A549 (cell line): ENCODE measurements around the gene EFNB2. TPM values are rescaled to one million over a fixed set of nuclear protein-coding genes. Genes with fewer than 3 reads are reported as not detected.

Source experiments
- ATAC-seq, 2 experiments: fragments of 200-7000 bp in 1 of 2; fragments of >200 bp in 1 of 2; cut with Nextera tagmentation in 1 of 2; cut with Tn5 transposase in 1 of 2; 3 replicates each; pipeline versions ENCODE4 v1.8.0 to v1.9.1; 2018 to 2020; ENCODE audit warnings: mild to moderate bottlenecking in 1 of 2, moderate library complexity in 1 of 2
- CTCF ChIA-PET: fragments of 300-600 bp; sonication (Branson Sonifier 250); formaldehyde crosslinking; extraction: SDS; loops from one replicate; lab custom pipeline; 2021; ENCODE audit warnings: antibody characterized with exemption, inconsistent platforms; lab: Yijun Ruan, JAX
- POLR2A ChIA-PET: fragments of 350-600 bp; formaldehyde crosslinking; extraction: SDS; loops from one replicate; lab custom pipeline; 2021; ENCODE audit warnings: antibody characterized with exemption, inconsistent platforms; lab: Yijun Ruan, JAX
- DNase-seq, 2 experiments: peaks; one replicate each; pipeline versions ENCODE4 v3.0.0 to v3.0.0-alpha.2; 2011 to 2016; ENCODE audit warnings: low read depth in 1 of 2, low spot score in 1 of 2
- FAIRE-seq: peaks from 2 replicates; lab custom pipeline; 2011; peaks lifted over from hg19 to GRCh38; lab: Jason Lieb, UNC
- H3K27ac ChIP-seq, 2 experiments: fragments of >200 bp; sonication (Bioruptor Twin); formaldehyde crosslinking; 3 replicates each; pipeline ENCODE4 v1.5.1; 2016 to 2017
- H3K4me1 ChIP-seq: fragments of >200 bp; sonication (Bioruptor Twin); formaldehyde crosslinking; 3 replicates; pipeline ENCODE4 v1.6.1; 2016
- H3K4me2 ChIP-seq: fragments of >200 bp; sonication (Bioruptor Twin); formaldehyde crosslinking; 3 replicates; pipeline ENCODE4 v1.6.1; 2016
- H3K4me3 ChIP-seq: fragments of >200 bp; sonication (Bioruptor Twin); formaldehyde crosslinking; 3 replicates; pipeline ENCODE4 v1.5.1; 2016
- H3K9me3 ChIP-seq: fragments of >200 bp; sonication (Bioruptor Twin); formaldehyde crosslinking; 3 replicates; pipeline ENCODE4 v1.6.1; 2016
- ATOH8 ChIP-seq: fragments of 250-450 bp; sonication (Bioruptor Pico); IDR thresholded peaks from 2 replicates; pipeline ENCODE4 v1.5.0; 2020; ENCODE audit warnings: low read depth, mild to moderate bottlenecking, moderate library complexity
- BHLHE40 ChIP-seq: IDR thresholded peaks from 2 replicates; pipeline ENCODE4 v1.6.1; 2012; ENCODE audit warnings: low read depth, low read length, inconsistent platforms
- CBX8 ChIP-seq: fragments of 200-600 bp; sonication (generic); IDR thresholded peaks from 2 replicates; pipeline ENCODE4 v1.6.1; 2016
- FOXS1 ChIP-seq: fragments of 250-450 bp; sonication (Bioruptor Pico); IDR thresholded peaks from 2 replicates; pipeline ENCODE4 v1.5.0; 2020; ENCODE audit warnings: mild to moderate bottlenecking, moderate library complexity
- HDAC2 ChIP-seq: fragments of 200-600 bp; sonication (generic); IDR thresholded peaks from 2 replicates; pipeline ENCODE4 v1.6.1; 2016
- HES2 ChIP-seq: fragments of >200 bp; sonication (Bioruptor Twin); formaldehyde crosslinking; IDR thresholded peaks from 2 replicates; pipeline ENCODE4 v1.6.1; 2016
- HEYL ChIP-seq: fragments of 250-450 bp; sonication (Bioruptor Pico); IDR thresholded peaks from 2 replicates; pipeline ENCODE4 v1.8.0; 2021; ENCODE audit warnings: mild to moderate bottlenecking, moderate library complexity
- HOXB5 ChIP-seq: fragments of 250-450 bp; sonication (Bioruptor Pico); IDR thresholded peaks from 2 replicates; pipeline ENCODE4 v1.5.0; 2020; ENCODE audit warnings: mild to moderate bottlenecking, moderate library complexity
- JUN ChIP-seq, 2 experiments: fragments of >200 bp; sonication (Bioruptor Twin); formaldehyde crosslinking; IDR thresholded peaks; 2 replicates in 1 of 2; 3 replicates in 1 of 2; pipeline ENCODE4 v1.6.1; 2016 to 2017
- MAZ ChIP-seq: fragments of 150-350 bp; IDR thresholded peaks from 2 replicates; pipeline ENCODE4 v1.6.1; 2014; ENCODE audit warnings: antibody characterized with exemption, low read depth, low read length, borderline replicate concordance
- NPAS2 ChIP-seq: fragments of 250-450 bp; sonication (Bioruptor Pico); IDR thresholded peaks from 2 replicates; pipeline ENCODE4 v1.8.0; 2022; ENCODE audit warnings: mild to moderate bottlenecking, moderate library complexity, borderline replicate concordance
- PHF8 ChIP-seq: fragments of 200-600 bp; sonication (generic); IDR thresholded peaks from 2 replicates; pipeline ENCODE4 v1.6.1; 2016; ENCODE audit warnings: low read depth, mild to moderate bottlenecking, antibody characterized with exemption, moderate library complexity, borderline replicate concordance
- POLR2AphosphoS2 ChIP-seq: conservative IDR thresholded peaks from 2 replicates; pipeline ENCODE4 v1.6.1; 2012; ENCODE audit warnings: low read length, improper control_type of control experiment, inconsistent platforms
- RAD21 ChIP-seq, 2 experiments: fragments of >200 bp in 1 of 2; sonication (Bioruptor Twin) in 1 of 2; formaldehyde crosslinking in 1 of 2; IDR thresholded peaks in 1 of 2; conservative IDR thresholded peaks in 1 of 2; 2 replicates in 1 of 2; 3 replicates in 1 of 2; pipeline ENCODE4 v1.6.1; 2012 to 2018; ENCODE audit warnings: inconsistent platforms in 1 of 2
- RARB ChIP-seq: fragments of 250-450 bp; sonication (Bioruptor Pico); IDR thresholded peaks from 2 replicates; pipeline ENCODE4 v1.8.0; 2021; ENCODE audit warnings: mild to moderate bottlenecking, moderate library complexity
- SMC3 ChIP-seq: fragments of >200 bp; sonication (Bioruptor Twin); formaldehyde crosslinking; IDR thresholded peaks from 3 replicates; pipeline ENCODE4 v1.6.1; 2018; ENCODE audit warnings: inconsistent platforms
- TP53 ChIP-seq: fragments of 250-450 bp; sonication (Bioruptor Pico); IDR thresholded peaks from 2 replicates; pipeline ENCODE4 v1.5.0; 2021; ENCODE audit warnings: mild to moderate bottlenecking, moderate library complexity
- USF2 ChIP-seq: fragments of 450-650 bp; IDR thresholded peaks from 2 replicates; pipeline ENCODE4 v1.6.1; 2014; ENCODE audit warnings: antibody characterized with exemption
- ZSCAN20 ChIP-seq: fragments of 250-450 bp; sonication (Bioruptor Pico); IDR thresholded peaks from 2 replicates; pipeline ENCODE4 v1.8.0; 2022; ENCODE audit warnings: mild to moderate bottlenecking, moderate library complexity
- WGBS: methylation state at CpG from one replicate; pipeline ENCODE4 v1.1.6; 2017; ENCODE audit errors: missing lambda C conversion rate; 5-methylcytosine and 5-hydroxymethylcytosine counted together
- polyA plus RNA-seq, 4 experiments: library from polyadenylated mRNA; depleted of rRNA in 3 of 4; stranded (reverse); fragments of >200 nt; fragmentation: RNase III in 1 of 4; extraction: RNeasy Plus Mini Kit Qiagen cat#74134 plus additional on column Dnase treatment in 1 of 4; gene quantifications; 2 replicates in 3 of 4; 3 replicates in 1 of 4; pipeline ENCODE4 v1.2.3, GENCODE V29; 2011 to 2017

The EFNB2 gene
- polyA plus RNA-seq, 2 of the 4 experiments (the other 2 are of a cell fraction): 1.0 to 1.3 TPM

GRCh38 chr13:106569233-106570095 lies 34.0 kb upstream of the EFNB2 start:
- FAIRE-seq: no peak
- CTCF ChIA-PET: interaction anchor here (0.7 kb wide), 1 partner anchor 52 kb away, joined by 3 read pairs; no protein-coding TSS in a partner anchor
- no peak for DNase-seq
- Histone ChIP-seq H3K4me3 (peak overlapping the region; percentile 36; the same call in 2 of the 3 replicates), H3K4me2 (peak overlapping the region; percentile 88), H3K27ac (peak overlapping the region; percentile 54 to 76; a peak in 5 of 6 replicates), H3K9me3 (no peaks in the 10 kb centered on the region), H3K4me1 (peaks cover 29% of the 10 kb centered on the region)
- TF ChIP-seq HDAC2 (no peak), CBX8 (no peak), FOXS1 (CRISPR knock-in tag) (no peak), NPAS2 (CRISPR knock-in tag) (no peak), ATOH8 (CRISPR knock-in tag) (no peak), POLR2AphosphoS2 (no peak), ZSCAN20 (CRISPR knock-in tag) (no peak), RARB (CRISPR knock-in tag) (no peak), HES2 (no peak), PHF8 (no peak), USF2 (no peak), HEYL (CRISPR knock-in tag) (no peak), MAZ (no peak), HOXB5 (CRISPR knock-in tag) (no peak), SMC3 (no peak), TP53 (no peak)
- ATAC-seq: no peak
- POLR2A ChIA-PET: no interaction called here
- 38% methylated on average over 3 of the region's 3 CpGs for WGBS

- H3K4me3 ChIP-seq: peak overlapping the region; percentile 69
- H3K4me1 ChIP-seq: peaks cover 38% of the 10 kb centered on the region
- DNase-seq: peak in 1 of 2 experiments; percentile 7
- peak overlapping the region; percentile 64 for H3K4me2 ChIP-seq
- ChIA-PET CTCF (no interaction called here), POLR2A (interaction anchor here (0.7 to 1.9 kb wide), 4 partner anchors 33 to 1645 kb away, joined by 3 to 7 read pairs (median 4); partner anchors contain the start of gene EFNB2)
- peak in 1 of 2 experiments; percentile 12; a peak in 3 of 6 replicates for ATAC-seq
- H3K9me3 ChIP-seq: no peaks in the 10 kb centered on the region
- TF ChIP-seq HOXB5 (CRISPR knock-in tag) (no peak), JUN (IDR thresholded peaks at IDR 0.05) (0 out of 5 replicates have a peak, but pooled peaks of 1 of the 2 experiments have one; percentile 22), BHLHE40 (no peak), RAD21 (conservative IDR thresholded peaks at IDR 0.05 in 1 of 2, IDR thresholded peaks at IDR 0.05 in 1 of 2) (no peak)
- peak overlapping the region; percentile 94 to 95 for H3K27ac ChIP-seq
- 25% methylated on average over 11 of the region's 11 CpGs for WGBS
- FAIRE-seq: no peak
Observed at GRCh38 chr13:106568299-106569003, 33.0 kb upstream of the EFNB2 start.
